Stimulated activated CD8-positive, alpha-beta memory T cell treated with anti-CD3 and anti-CD28 coated beads, Interleukin-12 subunit alpha, Interleukin-12 subunit beta, amount 100 ng/mL, for 1 hour (primary cell): Measurements from ENCODE around the gene ZNF277.
A peak's percentile ranks its signal among the peaks of the same experiment; 100 is the strongest.

Experiments used
- DNase-seq: peaks from one replicate; pipeline ENCODE4 v3.0.0-alpha.2; 2020; ENCODE audit warnings: low read depth

ZNF277 gene

DNA sequence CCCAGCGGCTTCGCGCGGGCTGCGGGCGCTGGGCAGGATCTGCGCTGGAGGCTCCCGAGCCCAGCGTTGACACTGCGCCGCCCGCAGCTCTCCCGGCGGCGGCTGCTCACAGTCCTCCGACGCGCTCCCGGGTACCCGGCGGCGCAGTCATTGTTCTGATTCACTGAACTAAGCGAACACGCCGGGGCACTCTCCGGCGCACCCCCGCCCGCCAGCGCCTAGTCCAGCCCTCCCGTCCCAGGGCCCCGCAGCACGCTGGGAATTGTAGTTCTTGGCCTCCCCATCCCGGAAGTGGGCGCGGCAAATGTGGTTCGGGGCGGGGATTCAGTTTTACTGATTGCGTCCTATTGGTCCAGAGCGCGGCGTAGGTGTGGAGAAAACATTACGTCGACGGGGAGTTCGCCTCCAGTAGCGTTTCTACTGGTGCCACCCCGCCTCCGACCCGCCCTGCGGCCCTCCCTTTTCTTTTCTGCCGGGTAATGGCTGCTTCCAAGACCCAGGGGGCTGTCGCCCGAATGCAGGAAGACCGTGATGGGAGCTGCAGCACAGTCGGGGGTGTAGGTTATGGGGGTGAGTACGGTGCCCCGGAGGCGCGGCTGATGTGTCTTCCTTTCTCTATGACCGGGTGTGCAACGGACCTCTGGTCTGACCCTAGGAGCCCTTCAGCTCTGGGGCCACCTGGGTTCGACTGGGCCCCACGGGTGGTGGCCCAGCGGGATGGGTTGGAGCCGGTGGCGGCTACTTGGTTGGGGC is at the start of gene ZNF277, which contains the start of gene DOCK4:
TSS of gene ZNF277 (plus strand) at position 458 of the 753 bp plus-strand sequence. CDS start at position 480, 22 bp downstream.
TSS of gene DOCK4 (minus strand) at position 162 of the 753 bp plus-strand sequence. CDS start 261 bp downstream, outside the sequence.
- DNase-seq, result peak; percentile 100

GRCh38 chr7:112157072-112157471 is 49.4 kb upstream of the ZNF277 start:
- no peak for DNase-seq

GRCh38 chr7:112159351-112159750 is 47.1 kb upstream of the ZNF277 start:
- DNase-seq, result no peak

- no peak for DNase-seq
Observed at GRCh38 chr7:112160130-112160770, 46.2 kb upstream of the ZNF277 start.

DNA sequence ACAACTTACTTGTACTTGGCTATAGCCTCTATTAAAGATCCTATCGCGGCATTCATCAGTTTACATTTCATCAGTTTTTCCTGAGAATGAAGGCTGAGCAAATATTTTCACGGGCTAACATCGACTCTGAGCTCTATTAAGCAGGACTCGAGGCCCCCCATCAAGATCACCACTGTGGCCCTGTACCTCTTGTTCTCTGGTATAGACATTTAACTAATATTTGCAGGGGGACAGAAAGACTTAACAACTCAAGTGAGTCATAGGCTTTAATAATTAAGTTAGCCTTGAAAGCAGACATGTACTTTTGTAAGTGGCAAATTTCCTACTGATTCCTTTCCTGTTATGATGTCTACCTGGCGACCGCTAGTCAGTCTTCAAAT is 45.7 kb upstream of the ZNF277 start:
- DNase-seq, result no peak

GRCh38 chr7:112161253-112162141 is 45.0 kb upstream of the ZNF277 start:
- DNase-seq, result no peak

- no peak for DNase-seq
Observed at GRCh38 chr7:112162142-112162766, 44.2 kb upstream of the ZNF277 start.

GRCh38 chr7:112162784-112163506 is 43.5 kb upstream of the ZNF277 start:
- DNase-seq, result no peak

DNA sequence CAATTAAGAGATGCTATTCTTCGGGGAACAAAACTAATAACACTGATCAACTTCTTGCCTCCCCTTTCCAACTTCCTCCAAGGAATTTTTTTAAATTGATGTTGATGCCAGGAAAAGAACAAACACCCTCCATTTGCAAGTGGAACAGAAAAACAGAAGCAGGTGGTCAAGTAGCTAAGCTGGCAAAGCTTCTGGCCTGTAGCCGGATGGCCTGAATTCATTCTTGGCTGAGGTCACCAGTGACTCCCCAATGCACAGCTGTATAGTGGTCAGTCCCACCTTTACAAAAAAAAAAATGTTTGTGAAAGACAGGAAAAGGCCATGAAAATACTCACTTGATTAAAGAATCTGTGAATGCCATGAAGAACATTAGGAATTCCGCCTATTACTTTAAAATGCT is 39.3 kb upstream of the ZNF277 start:
- no peak for DNase-seq

DNA sequence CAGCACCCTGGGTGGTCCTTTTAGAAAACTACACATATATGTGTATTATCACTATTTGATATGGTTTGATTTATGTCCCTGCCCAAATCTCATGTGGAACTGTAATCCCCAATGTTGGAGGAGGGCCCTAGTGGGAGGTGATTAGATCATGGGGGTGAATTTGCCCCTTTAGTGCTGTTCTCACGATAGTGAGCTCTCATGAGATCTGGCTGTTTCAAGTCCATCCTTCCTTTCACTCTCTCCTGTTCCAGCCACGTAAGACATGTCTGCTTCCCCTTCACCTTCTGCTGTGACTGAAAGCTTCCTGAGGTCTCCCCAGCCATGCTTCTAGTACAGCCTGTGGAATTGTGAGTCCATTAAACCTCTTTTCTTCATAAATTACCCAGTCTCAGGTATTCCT is 37.6 kb upstream of the ZNF277 start:
- no peak for DNase-seq

- no peak for DNase-seq
Observed at GRCh38 chr7:112171673-112172072, 34.8 kb upstream of the ZNF277 start.

DNA sequence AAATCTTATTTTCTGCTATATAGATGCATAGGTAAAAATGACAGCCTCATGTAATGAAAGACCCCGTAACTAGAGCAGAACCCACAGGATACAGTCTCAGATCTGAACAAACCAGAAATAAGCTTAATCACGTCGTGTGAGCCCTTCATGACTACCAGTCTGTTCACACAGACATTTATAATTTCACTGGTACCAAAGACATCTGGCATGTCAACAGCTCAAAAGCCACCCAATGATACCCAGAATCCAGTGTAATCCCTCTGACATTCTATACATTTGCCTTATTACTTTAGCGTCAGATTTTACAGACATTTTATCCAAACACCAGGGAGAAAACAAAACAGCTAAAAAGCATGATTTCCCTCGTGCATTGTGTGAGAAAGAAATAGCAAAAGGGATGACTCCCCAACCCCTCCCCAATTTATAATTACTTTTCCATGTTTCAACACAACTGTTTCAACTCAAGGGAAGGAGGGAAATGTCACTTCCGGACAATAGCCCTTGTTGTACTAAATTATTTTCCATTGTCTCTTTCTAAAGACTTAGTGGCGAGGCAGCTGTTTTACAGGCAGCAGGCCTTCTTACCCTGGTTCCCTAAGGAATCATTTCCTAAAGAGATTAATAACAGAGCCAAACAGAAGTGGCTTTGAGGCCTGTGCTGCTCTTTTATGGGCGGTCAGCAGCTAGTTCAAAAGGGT is 33.5 kb upstream of the ZNF277 start:
- no peak for DNase-seq

GRCh38 chr7:112173568-112173905 is 33.0 kb upstream of the ZNF277 start:
- DNase-seq, result no peak

DNA sequence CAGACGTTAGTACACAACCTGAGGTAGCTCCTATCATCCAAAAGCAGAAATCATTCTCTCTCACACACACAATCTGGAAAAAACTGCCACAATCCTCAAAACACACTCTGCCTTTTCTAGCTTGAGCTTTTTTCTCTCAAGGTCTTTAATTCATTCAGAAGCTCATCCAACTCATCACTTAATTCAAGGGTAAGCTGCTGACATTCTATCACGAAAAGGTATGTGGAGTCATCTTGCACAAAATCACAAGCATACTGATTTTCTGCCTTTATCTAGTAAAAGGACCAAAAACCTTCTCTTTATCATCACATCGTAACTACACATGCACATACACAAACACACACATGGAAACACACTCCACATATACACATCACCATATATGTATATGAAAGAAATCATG is 32.3 kb upstream of the ZNF277 start:
- no peak for DNase-seq

DNA sequence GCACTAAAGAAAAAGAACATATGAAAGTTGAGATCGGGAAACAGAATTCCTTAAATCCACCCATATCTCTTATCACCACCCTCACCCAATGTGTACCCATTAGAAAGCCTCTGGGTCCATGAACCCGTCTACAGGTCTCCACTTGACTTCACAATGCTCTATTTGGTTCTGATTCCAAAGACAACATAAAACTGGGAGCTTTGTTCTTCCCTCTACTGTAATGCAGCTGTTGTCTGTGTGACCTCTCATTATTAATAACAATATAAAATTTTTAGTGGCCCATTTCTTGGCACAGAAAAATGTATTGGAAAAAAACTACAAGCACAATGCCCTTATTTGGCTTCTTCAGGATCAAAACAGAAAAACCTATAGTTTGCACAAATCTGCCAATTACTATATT is 30.3 kb upstream of the ZNF277 start:
- no peak for DNase-seq

GRCh38 chr7:112176693-112177415 is 29.6 kb upstream of the ZNF277 start:
- no peak for DNase-seq

GRCh38 chr7:112180223-112180622 is 26.3 kb upstream of the ZNF277 start:
- DNase-seq, result no peak

DNA sequence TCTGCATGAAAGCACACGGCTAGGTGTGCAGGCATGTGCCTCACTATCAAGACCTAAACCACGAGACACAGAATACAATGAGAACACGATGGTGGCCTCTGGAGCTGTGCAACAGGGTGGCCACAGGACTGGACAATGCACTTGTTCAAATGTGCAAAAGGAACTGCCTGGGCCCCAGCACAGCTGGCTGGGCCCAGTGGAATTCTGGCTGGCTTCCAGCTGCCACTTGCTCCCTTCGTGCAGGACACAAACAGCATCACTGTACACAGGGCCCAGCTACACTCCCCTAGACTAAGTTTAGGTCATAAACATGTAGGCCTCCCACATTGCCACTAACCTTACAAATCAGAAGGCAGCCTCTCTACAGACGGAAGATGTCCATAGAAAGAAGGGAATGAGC is 23.7 kb upstream of the ZNF277 start:
- no peak for DNase-seq

GRCh38 chr7:112183266-112183665 is 23.2 kb upstream of the ZNF277 start:
- DNase-seq, result no peak

DNA sequence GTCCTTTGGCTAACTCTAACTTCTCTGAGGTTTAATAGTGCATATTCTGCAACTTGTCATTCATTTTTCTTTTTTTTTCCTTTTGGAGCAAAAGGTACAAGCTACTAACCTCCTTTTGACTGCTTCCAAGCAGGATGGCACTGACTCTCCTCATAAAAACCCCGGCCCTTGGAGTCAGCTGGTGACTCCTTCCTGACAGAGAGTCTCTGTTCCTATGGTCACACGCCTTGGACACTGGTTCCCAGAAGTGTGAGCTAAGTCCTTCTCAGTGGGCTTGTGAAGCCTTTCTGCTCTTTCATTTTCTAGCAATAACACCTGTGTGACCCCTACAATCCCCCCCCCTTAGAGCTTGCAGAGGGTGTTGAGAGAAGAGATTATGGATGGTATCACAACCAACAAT is 22.0 kb upstream of the ZNF277 start:
- no peak for DNase-seq
